Tibial nerve (tissue), 4 donors: ENCODE measurements around the gene RAB15. TPM values are rescaled to one million over a fixed set of nuclear protein-coding genes. Genes with fewer than 3 reads are reported as not detected.

Experiments used
- DNase-seq, 2 donors: peaks; one replicate each; pipeline ENCODE4 v3.0.0-alpha.2; 2019; ENCODE audit warnings: low spot score in 2 of 2
- H3K27ac ChIP-seq, 4 donors: fragments of 200-600 bp; sonication (generic) in 3 of 4; one replicate each; pipeline ENCODE4 v1.5.1; 2017 to 2019; ENCODE audit warnings: mild to moderate bottlenecking in 1 of 4
- H3K27me3 ChIP-seq, 2 donors: fragments of 200-600 bp; sonication (generic) in 1 of 2; one replicate each; pipeline versions ENCODE4 v1.5.1 to v1.6.0; 2017 to 2019
- H3K36me3 ChIP-seq, 3 donors: fragments of 200-600 bp; sonication (generic); one replicate each; pipeline ENCODE4 v1.5.1; 2018 to 2019
- H3K4me1 ChIP-seq, 4 donors: fragments of 200-600 bp; sonication (generic) in 3 of 4; one replicate each; pipeline ENCODE4 v1.5.1; 2017 to 2019
- H3K4me3 ChIP-seq, 4 donors: fragments of 200-600 bp; sonication (generic) in 3 of 4; one replicate each; pipeline ENCODE4 v1.5.1; 2017 to 2019; ENCODE audit warnings: mild to moderate bottlenecking in 1 of 4, moderate library complexity in 1 of 4
- H3K9me3 ChIP-seq, 4 donors: fragments of 200-600 bp; sonication (generic) in 3 of 4; one replicate each; pipeline ENCODE4 v1.5.1; 2017 to 2019
- EP300 ChIP-seq, 2 donors: sonication (generic); formaldehyde crosslinking; IDR thresholded peaks; one replicate each; pipeline ENCODE4 v1.6.1; 2017; ENCODE audit warnings: antibody characterized with exemption in 2 of 2, mild to moderate bottlenecking in 1 of 2
- POLR2A ChIP-seq, 2 donors: fragments of 450-650 bp; IDR thresholded peaks; one replicate each; pipeline ENCODE4 v1.6.1; 2017; ENCODE audit warnings: antibody characterized with exemption in 2 of 2, mild to moderate bottlenecking in 2 of 2, moderate library complexity in 2 of 2
- WGBS, 2 donors: methylation state at CpG; one replicate each; pipeline ENCODE4 v1.1.5; 2018; 5-methylcytosine and 5-hydroxymethylcytosine counted together
- total RNA-seq, 4 donors: library from RNA; depleted of rRNA; stranded (reverse); fragments of >200 nt; gene quantifications; one replicate each; pipeline ENCODE4 v1.1.0, GENCODE V29; 2016
- TF ChIP-seq, protein P1 (sequence below), 5 experiments: fragments of 200-600 bp in 3 of 5; fragments of 450-650 bp in 2 of 5; sonication (generic) in 3 of 5; IDR thresholded peaks; one replicate each; pipeline ENCODE4 v1.5.1; 2016 to 2019; ENCODE audit warnings: antibody characterized with exemption in 5 of 5, mild to moderate bottlenecking in 3 of 5, moderate library complexity in 2 of 5

Gene RAB15
- total RNA-seq, 4 donors from 2014 or later, result 0.22 to 2.4 (median 0.42) TPM; not detected in 1

DNA sequence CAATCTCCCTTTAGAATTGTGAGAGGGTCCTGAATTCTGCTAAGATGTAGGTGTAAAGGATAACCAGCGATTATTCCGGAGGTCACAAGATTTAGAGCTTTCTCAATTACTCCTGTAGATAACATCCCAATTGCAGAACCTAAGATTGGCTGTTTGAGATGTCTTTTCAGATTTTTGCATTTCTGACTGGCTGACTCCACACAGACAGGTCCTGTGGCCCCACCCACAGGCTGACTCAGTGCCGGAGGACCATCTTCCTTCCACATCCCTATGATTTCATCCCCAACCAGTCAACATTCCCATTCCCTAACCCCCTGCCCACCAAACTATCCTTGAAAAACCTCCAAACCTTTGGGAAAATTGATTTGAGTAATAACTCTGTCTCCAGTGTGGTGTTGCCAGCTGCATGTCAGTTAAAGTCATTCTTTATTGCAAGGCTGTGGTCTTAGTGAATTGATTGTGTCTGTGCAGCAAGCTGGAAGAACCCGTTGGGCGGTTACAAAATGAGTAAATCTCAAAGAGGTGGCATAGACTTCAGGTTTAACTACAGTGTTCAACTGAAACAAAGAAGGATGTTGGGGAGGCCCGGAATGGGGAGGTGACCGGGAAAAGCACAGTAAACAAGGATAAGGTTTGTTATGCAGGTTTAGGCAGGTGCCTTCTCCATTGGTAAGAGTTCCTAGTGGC, 25.1 kb upstream of the RAB15 start:
- TF ChIP-seq, protein P1, sequence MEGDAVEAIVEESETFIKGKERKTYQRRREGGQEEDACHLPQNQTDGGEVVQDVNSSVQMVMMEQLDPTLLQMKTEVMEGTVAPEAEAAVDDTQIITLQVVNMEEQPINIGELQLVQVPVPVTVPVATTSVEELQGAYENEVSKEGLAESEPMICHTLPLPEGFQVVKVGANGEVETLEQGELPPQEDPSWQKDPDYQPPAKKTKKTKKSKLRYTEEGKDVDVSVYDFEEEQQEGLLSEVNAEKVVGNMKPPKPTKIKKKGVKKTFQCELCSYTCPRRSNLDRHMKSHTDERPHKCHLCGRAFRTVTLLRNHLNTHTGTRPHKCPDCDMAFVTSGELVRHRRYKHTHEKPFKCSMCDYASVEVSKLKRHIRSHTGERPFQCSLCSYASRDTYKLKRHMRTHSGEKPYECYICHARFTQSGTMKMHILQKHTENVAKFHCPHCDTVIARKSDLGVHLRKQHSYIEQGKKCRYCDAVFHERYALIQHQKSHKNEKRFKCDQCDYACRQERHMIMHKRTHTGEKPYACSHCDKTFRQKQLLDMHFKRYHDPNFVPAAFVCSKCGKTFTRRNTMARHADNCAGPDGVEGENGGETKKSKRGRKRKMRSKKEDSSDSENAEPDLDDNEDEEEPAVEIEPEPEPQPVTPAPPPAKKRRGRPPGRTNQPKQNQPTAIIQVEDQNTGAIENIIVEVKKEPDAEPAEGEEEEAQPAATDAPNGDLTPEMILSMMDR (IDR thresholded peaks at IDR 0.05), result no peak
- no peak for TF ChIP-seq EP300 (IDR thresholded peaks at IDR 0.05)
- TF ChIP-seq POLR2A (IDR thresholded peaks at IDR 0.05), result no peak
- 88 to 92% methylated on average over 7 of the region's 7 CpGs for WGBS, 2 donors
- no peaks in the 10 kb centered on the region for H3K27me3 ChIP-seq
- peaks cover 0 to 12% (median 2%) of the 10 kb centered on the region in 4 donors for H3K4me1 ChIP-seq
- no peak for DNase-seq
- H3K9me3 ChIP-seq, result no peaks in the 10 kb centered on the region
- no peaks in the 10 kb centered on the region for H3K36me3 ChIP-seq
- no peak overlapping the region for H3K4me3 ChIP-seq
- no peak overlapping the region for H3K27ac ChIP-seq

GRCh38 chr14:64995291-64995690, 23.2 kb upstream of the RAB15 start:
- no peak for DNase-seq
- H3K4me1 ChIP-seq, result peaks cover 0 to 12% (median 2%) of the 10 kb centered on the region in 4 donors
- no peaks in the 10 kb centered on the region for H3K36me3 ChIP-seq
- no peak overlapping the region for H3K4me3 ChIP-seq
- H3K27ac ChIP-seq, result no peak overlapping the region
- no peaks in the 10 kb centered on the region for H3K27me3 ChIP-seq
- TF ChIP-seq POLR2A (IDR thresholded peaks at IDR 0.05) (no peak), EP300 (IDR thresholded peaks at IDR 0.05) (no peak)
- TF ChIP-seq, protein P1 (IDR thresholded peaks at IDR 0.05), result no peak
- 93 to 96% methylated on average over 3 of the region's 3 CpGs for WGBS, 2 donors
- H3K9me3 ChIP-seq, result no peaks in the 10 kb centered on the region

GRCh38 chr14:64994540-64994939, 22.4 kb upstream of the RAB15 start:
- Histone ChIP-seq H3K27ac (no peak overlapping the region), H3K27me3 (no peaks in the 10 kb centered on the region), H3K9me3 (no peaks in the 10 kb centered on the region), H3K36me3 (no peaks in the 10 kb centered on the region), H3K4me1 (peaks cover 0 to 16% (median 2%) of the 10 kb centered on the region in 4 donors), H3K4me3 (no peak overlapping the region)
- DNase-seq, result no peak
- TF ChIP-seq EP300 (IDR thresholded peaks at IDR 0.05), result no peak
- TF ChIP-seq, protein P1 (IDR thresholded peaks at IDR 0.05), result no peak
- no peak for TF ChIP-seq POLR2A (IDR thresholded peaks at IDR 0.05)
- 90 to 93% methylated on average over 2 of the region's 2 CpGs for WGBS, 2 donors

DNA sequence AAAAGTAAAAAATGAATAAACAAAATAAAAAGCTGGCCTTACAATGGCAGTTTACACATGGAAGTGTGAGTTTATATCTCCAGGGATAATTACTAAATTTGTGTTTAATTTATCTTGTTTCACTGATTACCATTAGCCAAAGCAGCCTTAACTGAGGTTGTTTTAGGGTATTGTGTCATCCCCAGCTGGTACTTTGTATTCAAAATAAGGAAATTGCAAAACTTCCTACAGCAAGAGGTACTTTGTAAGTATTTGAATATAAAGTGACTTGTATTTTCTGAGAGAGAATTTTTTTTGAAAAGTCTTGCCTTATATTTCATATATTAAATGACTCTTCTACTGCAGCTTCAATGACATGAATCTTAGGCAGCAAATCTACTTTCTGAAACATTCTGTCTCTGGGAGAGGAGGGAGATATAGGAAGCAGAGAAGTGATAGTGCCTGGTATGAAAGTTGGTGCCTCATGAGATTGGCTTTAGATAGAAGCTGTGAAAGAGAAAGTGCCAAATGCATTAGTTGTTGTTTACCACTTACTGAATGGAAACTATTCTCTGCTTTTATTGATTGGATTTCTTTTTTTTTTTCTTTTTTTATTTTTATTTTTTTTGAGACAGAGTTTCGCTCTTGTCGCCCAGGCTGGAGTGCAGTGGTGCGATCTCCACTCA, 21.3 kb upstream of the RAB15 start:
- no peaks in the 10 kb centered on the region for H3K27me3 ChIP-seq
- WGBS, 2 donors, result 98% methylated on average over 3 of the region's 3 CpGs
- no peaks in the 10 kb centered on the region for H3K36me3 ChIP-seq
- no peaks in the 10 kb centered on the region for H3K9me3 ChIP-seq
- DNase-seq, result no peak
- no peak overlapping the region for H3K4me3 ChIP-seq
- TF ChIP-seq, protein P1 (IDR thresholded peaks at IDR 0.05), result no peak
- TF ChIP-seq POLR2A (IDR thresholded peaks at IDR 0.05) (no peak), EP300 (IDR thresholded peaks at IDR 0.05) (no peak)
- H3K27ac ChIP-seq, result peak overlapping the region in 1 of 4 donors; percentile 26
- peaks cover 0 to 16% (median 2%) of the 10 kb centered on the region in 4 donors for H3K4me1 ChIP-seq

- Histone ChIP-seq H3K36me3 (no peaks in the 10 kb centered on the region), H3K27ac (peak overlapping the region in 1 of 4 donors; percentile 26), H3K4me3 (no peak overlapping the region), H3K4me1 (peaks cover 0 to 23% (median 7%) of the 10 kb centered on the region in 4 donors), H3K9me3 (no peaks in the 10 kb centered on the region), H3K27me3 (no peaks in the 10 kb centered on the region)
- DNase-seq, result no peak
- WGBS, 2 donors, result 78 to 82% methylated on average over 5 of the region's 5 CpGs
- TF ChIP-seq, protein P1 (IDR thresholded peaks at IDR 0.05), result no peak
- no peak for TF ChIP-seq POLR2A (IDR thresholded peaks at IDR 0.05)
- no peak for TF ChIP-seq EP300 (IDR thresholded peaks at IDR 0.05)
These were observed 20.3 kb upstream of the RAB15 start for GRCh38 chr14:64992328-64992885.
